ENCODE data around the gene ZSWIM8. TPM values are rescaled to one million over a fixed set of nuclear protein-coding genes. Genes with fewer than 3 reads are reported as not detected.

Gene ZSWIM8
- total and polyA plus RNA-seq, 2 donors (not counting 3 experiments of a cell fraction or from before 2014, with no cell fraction given): 111 to 230 TPM

GRCh38 chr10:73823391-73823790 is 38.0 kb downstream of the ZSWIM8 start:
- no peaks in the 10 kb centered on the region for H4K20me1 ChIP-seq (replicated peaks; ENCODE audit: control insufficient read depth, extremely low read depth, insufficient read depth, low read length)
- intact Hi-C loops (cut with micrococcal nuclease) (no loop called here), dilution Hi-C loops (cut with MboI; ENCODE audit: extremely low pct_ligation_motif_present, low sequenced_read_pairs) (no loop called here)
- DNase-seq (ENCODE audit: low read depth, low spot score) (no peak), FAIRE-seq (no peak)
- H3K9ac ChIP-seq (replicated peaks; ENCODE audit: extremely low read depth, insufficient read depth, low read length): no peak overlapping the region
- H2AFZ ChIP-seq (ENCODE audit: low read depth, low read length): no peak overlapping the region
- ChIA-PET CTCF (interaction anchor here (1.3 to 5.8 kb wide), 2 partner anchors 11 to 13 kb away, joined by 3 to 54 read pairs; no protein-coding TSS in a partner anchor), POLR2A (no interaction called here)
- H3K27me3 ChIP-seq (ENCODE audit: control insufficient read depth in 2 of 2, insufficient read depth in 2 of 2, low read length in 2 of 2): no peaks in the 10 kb centered on the region
- peaks cover 16% of the 10 kb centered on the region for H3K4me1 ChIP-seq (ENCODE audit: control insufficient read depth, extremely low read depth, insufficient read depth, low read length)
- no peaks in the 10 kb centered on the region for H3K9me1 ChIP-seq (replicated peaks; ENCODE audit: control insufficient read depth, extremely low read depth, insufficient read depth, low read length)
- H3K36me3 ChIP-seq (ENCODE audit: control insufficient read depth in 2 of 2, extremely low read depth in 1 of 2, insufficient read depth in 2 of 2, low read length in 2 of 2): peaks cover 0 to 14% of the 10 kb centered on the region in 2 experiments
- no peak overlapping the region for H3K4me3 ChIP-seq (replicated peaks in 1 of 3; ENCODE audit: insufficient read depth in 1 of 3, low read depth in 1 of 3, low read length in 3 of 3)
- BruUV-seq (replicated peaks): no TSS peak
- no peak for TF ChIP-seq MYC (IDR thresholded peaks at IDR 0.05; ENCODE audit: low read depth, low read length)
- no peak for TF ChIP-seq CTCF (IDR thresholded peaks at IDR 0.05; ENCODE audit: extremely low read depth in 1 of 2, insufficient read depth in 1 of 2, low read depth in 1 of 2, low read length in 2 of 2)
- no peak for TF ChIP-seq EZH2 (IDR thresholded peaks at IDR 0.05; ENCODE audit: borderline replicate concordance, low read depth, low read length, severe bottlenecking)
- no peak for TF ChIP-seq POLR2AphosphoS5 (IDR thresholded peaks at IDR 0.05; ENCODE audit: insufficient read depth, low read depth, low read length)
- no peak for TF ChIP-seq POLR2A (IDR thresholded peaks at IDR 0.05; ENCODE audit: low read depth, low read length)
- TF ChIP-seq FOS (IDR thresholded peaks at IDR 0.05; ENCODE audit: borderline replicate concordance, insufficient read depth, low read length): no peak
- TF ChIP-seq JUN (IDR thresholded peaks at IDR 0.05; ENCODE audit: borderline replicate concordance, insufficient read depth, insufficient read length, low read depth): no peak
- no peak for TF ChIP-seq GATA2 (IDR thresholded peaks at IDR 0.05; ENCODE audit: insufficient read depth, insufficient read length, low read depth, low read length)
- H3K9me3 ChIP-seq (replicated peaks; ENCODE audit: control insufficient read depth, insufficient read depth, low read length): no peaks in the 10 kb centered on the region
- no peak overlapping the region for H3K4me2 ChIP-seq (ENCODE audit: insufficient read depth, low read length)
- H3K27ac ChIP-seq (ENCODE audit: insufficient read depth, low read depth, low read length): no peak overlapping the region
- no peaks in the 10 kb centered on the region for H3K79me2 ChIP-seq (ENCODE audit: control insufficient read depth, insufficient read depth, low read length)
